IPS-18c (cell line): ENCODE measurements around the gene NLGN2.

Source experiments
- H3K4me3 ChIP-seq: 2 replicates; pipeline ENCODE4 v1.7.0; 2013; ENCODE audit warnings: low read depth, mild to moderate bottlenecking, low read length, moderate library complexity; ENCODE audit not compliant: insufficient read depth
- H3K9me3 ChIP-seq: one replicate; pipeline ENCODE4 v1.6.1; 2013; ENCODE audit warnings: mild to moderate bottlenecking, low read length, moderate library complexity; ENCODE audit not compliant: control insufficient read depth, insufficient read depth

The NLGN2 gene

DNA sequence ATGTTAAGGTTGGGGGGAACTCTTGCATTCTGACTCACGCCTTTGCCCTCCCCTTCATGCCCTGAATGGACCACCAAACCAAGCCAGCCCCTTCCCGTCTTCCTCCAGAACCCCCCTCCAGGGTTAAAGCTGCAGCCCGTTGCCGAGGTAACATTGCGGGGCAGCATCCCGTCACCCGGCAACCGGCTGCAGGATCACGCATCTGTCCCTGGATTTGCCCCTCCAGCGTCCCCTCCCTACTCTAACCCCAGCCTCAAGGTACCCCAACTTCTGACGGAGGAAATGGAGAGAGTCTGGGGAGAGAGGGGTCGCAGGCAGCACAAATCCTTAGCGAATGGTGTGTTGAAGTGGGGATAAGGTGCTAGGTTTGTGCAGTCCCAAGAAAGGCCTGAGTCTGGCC is 563 bp upstream of the NLGN2 start:
- no peaks in the 10 kb centered on the region for H3K9me3 ChIP-seq
- no peak overlapping the region; the same call in 1 of the 2 replicates for H3K4me3 ChIP-seq

DNA sequence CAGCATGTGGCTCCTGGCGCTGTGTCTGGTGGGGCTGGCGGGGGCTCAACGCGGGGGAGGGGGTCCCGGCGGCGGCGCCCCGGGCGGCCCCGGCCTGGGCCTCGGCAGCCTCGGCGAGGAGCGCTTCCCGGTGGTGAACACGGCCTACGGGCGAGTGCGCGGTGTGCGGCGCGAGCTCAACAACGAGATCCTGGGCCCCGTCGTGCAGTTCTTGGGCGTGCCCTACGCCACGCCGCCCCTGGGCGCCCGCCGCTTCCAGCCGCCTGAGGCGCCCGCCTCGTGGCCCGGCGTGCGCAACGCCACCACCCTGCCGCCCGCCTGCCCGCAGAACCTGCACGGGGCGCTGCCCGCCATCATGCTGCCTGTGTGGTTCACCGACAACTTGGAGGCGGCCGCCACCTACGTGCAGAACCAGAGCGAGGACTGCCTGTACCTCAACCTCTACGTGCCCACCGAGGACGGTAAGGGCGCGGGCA is 645 bp downstream of the NLGN2 start:
- Histone ChIP-seq H3K9me3 (no peaks in the 10 kb centered on the region), H3K4me3 (peak overlapping the region; percentile 20; the same call in 1 of the 2 replicates)

DNA sequence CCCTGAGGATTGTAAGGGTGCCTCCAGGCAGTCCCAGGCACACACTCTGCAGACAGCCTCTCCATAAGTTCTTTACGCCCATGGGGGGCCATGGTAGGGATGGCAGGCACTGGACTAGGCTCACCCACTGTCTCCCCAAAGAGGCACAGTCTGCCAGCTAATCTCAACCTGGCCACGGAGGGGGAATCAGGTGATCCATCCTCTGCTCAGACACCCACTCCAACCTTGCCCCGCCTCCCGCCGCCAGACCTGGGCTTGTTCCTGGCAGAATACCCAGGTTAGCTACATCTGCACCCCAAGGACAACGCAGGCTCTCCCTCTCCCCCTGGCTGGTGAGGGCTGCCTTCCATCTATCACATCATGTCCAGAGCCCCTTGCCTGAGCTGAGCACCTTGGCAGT is 1.2 kb downstream of the NLGN2 start:
- H3K9me3 ChIP-seq: no peaks in the 10 kb centered on the region
- 0 out of 2 replicates have a peak overlapping the region, but pooled peaks have one; percentile 20 for H3K4me3 ChIP-seq

DNA sequence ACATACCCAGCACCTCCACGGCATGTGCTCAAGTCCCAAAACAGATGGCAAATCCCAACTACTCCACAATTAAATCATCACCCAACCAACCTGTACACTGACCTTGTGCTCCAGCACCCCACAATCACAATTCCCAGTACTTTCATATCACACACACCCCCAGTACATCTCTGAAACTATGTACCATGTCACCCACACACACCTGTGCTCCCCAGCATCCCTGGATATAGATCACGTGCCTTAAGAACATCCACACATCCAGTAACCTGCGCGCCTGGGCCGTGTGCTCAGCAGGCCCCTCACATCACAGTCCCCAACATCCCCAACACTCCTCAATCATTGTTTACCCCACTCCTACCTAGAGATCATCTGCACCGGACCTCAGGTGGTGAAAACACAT is 2.1 kb downstream of the NLGN2 start:
- Histone ChIP-seq H3K4me3 (no peak overlapping the region), H3K9me3 (no peaks in the 10 kb centered on the region)

DNA sequence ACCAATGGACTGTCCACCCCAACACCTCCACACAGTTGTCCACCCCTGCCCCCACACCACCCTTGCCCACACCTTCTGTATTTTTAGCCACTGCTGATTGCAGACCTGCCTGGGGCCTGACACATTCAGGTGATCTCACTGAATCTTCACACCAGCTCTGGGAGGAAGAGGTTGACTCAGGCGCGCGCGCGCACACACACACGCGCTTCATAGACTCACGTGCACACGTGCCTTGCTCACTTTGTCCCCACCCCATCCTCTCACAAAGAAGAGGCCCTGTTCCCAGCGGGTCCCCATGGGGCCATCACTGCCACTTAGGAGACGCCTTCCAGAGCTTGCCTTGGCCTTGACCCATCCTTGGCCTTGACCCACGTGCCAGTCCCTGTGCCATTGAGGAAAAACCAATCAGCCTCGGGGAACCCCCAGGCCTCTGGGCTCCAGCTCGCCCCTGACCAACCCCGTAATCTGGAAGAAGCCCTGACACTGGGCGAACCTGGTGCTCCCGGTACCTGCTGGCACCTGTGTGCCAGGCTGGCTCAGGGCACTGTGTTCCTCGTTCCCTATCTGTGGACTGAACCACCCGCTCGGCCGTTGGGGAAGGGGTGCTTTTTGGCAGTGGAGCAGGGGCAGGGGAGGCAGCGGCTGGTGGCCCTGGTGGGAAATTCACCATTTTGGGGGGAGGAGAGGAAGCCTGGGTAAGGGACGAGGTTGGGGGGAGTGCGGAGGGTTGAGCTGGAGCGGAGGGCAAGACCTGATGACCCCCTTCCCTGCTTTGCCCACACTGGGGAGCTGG is 3.2 kb downstream of the NLGN2 start:
- Histone ChIP-seq H3K4me3 (no peak overlapping the region), H3K9me3 (no peaks in the 10 kb centered on the region)

GRCh38 chr17:7411427-7411750 is 3.7 kb downstream of the NLGN2 start:
- H3K4me3 ChIP-seq: no peak overlapping the region

DNA sequence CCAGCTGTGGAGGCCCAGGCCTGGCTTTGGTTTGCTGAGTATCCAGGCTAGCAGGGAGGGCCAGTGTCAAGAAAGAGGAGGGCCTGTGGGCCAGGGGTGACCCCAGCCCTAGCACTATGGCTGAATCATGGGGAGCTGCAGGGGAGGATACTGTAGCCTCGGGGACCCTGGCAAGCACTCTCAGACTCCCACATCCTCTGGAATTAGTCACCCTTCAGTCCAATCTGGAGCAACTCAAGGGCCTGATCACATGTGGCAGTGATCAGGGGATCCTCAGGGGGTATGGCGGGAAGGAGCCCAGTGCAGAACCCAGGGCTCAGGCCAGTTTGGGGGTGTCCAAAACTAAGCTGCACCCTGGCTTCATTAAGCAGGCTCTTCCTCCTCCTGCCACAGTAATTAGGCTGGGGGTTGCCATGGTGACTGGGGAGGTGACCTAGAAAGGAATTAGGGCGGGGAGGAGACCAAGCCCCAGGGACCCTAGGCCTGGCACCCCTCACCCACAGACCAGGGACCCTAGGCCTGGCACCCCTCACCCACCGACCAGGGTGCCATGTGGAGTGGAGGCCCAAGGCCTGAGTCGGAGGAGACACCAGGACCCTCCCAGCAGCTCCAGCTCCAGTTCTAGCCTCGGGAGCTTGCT is 5.8 kb downstream of the NLGN2 start:
- H3K4me3 ChIP-seq: no peak overlapping the region
- no peaks in the 10 kb centered on the region for H3K9me3 ChIP-seq

More at GRCh38 chr17:7411427-7411750, 3.7 kb downstream of the NLGN2 start:
- no peaks in the 10 kb centered on the region for H3K9me3 ChIP-seq

- Histone ChIP-seq H3K4me3 (no peak overlapping the region), H3K9me3 (no peaks in the 10 kb centered on the region)
These were observed 7.2 kb downstream of the NLGN2 start for GRCh38 chr17:7414837-7415236.

GRCh38 chr17:7415784-7416183 is 8.1 kb downstream of the NLGN2 start:
- H3K9me3 ChIP-seq: no peaks in the 10 kb centered on the region

DNA sequence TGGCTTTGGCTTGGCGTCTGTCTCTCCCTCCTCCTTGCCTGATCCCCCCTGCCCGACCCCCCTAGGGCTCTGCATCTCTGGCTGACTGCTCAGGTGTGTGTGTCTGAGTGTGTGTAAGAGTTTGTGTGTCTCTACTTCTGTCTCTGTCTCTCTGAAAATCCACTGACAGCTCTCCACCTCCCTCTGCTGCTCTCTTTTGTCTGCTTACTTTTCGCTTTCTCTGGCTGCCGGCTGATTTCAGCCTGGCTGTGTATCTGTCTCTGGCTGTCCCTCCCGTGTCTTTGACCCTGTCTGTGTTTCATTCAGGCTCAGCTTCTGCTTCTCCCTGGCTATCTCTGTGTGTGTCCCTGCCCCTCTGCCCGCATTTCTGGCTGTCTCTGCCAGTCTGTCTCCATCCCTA is 8.7 kb downstream of the NLGN2 start:
- Histone ChIP-seq H3K9me3 (no peaks in the 10 kb centered on the region), H3K4me3 (no peak overlapping the region)

More at GRCh38 chr17:7415784-7416183, 8.1 kb downstream of the NLGN2 start:
- no peak overlapping the region for H3K4me3 ChIP-seq

DNA sequence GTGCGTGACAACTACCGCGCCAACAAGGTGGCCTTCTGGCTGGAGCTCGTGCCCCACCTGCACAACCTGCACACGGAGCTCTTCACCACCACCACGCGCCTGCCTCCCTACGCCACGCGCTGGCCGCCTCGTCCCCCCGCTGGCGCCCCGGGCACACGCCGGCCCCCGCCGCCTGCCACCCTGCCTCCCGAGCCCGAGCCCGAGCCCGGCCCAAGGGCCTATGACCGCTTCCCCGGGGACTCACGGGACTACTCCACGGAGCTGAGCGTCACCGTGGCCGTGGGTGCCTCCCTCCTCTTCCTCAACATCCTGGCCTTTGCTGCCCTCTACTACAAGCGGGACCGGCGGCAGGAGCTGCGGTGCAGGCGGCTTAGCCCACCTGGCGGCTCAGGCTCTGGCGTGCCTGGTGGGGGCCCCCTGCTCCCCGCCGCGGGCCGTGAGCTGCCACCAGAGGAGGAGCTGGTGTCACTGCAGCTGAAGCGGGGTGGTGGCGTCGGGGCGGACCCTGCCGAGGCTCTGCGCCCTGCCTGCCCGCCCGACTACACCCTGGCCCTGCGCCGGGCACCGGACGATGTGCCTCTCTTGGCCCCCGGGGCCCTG is 9.5 kb downstream of the NLGN2 start:
- Histone ChIP-seq H3K4me3 (no peak overlapping the region), H3K9me3 (no peaks in the 10 kb centered on the region)

DNA sequence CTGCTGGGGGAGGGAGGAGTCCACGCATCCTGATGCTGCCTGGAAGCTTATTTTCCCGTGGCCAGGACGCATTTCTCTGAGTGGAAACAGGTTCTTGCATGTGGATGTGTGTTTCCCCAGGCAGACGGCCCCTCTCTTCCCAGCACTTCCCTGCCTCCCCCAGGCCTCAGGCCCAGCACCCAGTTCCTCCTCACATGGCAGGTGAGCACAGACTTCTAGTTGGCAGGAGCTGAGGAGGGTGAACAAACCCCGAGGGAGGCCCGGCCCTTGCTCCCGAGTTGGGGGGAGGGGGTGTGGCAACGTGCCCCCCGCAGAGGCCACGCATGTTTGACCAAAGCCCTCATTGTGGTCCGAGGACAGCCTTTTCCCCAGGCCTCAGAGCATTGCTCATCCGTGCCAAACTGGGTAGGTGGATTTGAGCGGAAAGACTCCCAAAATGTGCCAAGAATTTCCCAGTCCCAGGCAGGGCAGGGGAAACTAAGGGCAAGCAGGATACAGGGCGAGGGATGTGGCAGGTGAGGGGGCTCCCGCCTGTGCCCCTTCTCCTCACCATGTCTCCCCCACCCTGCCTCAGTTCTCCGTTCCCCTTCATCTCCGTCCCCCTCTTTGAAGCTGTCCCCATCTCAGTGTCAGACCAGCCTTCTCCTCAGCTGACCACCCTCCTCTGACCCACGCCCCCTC is 11.0 kb downstream of the NLGN2 start:
- Histone ChIP-seq H3K9me3 (no peaks in the 10 kb centered on the region), H3K4me3 (no peak overlapping the region; the same call in 1 of the 2 replicates)

GRCh38 chr17:7419819-7420610 is 12.4 kb downstream of the NLGN2 start, which contains the start of gene SPEM1:
Gene SPEM1 (plus strand): TSS chr17:7420324. CDS start chr17:7420385, 61 bp downstream.
- no peak within 1 kb of the TSS for H3K4me3 ChIP-seq

DNA sequence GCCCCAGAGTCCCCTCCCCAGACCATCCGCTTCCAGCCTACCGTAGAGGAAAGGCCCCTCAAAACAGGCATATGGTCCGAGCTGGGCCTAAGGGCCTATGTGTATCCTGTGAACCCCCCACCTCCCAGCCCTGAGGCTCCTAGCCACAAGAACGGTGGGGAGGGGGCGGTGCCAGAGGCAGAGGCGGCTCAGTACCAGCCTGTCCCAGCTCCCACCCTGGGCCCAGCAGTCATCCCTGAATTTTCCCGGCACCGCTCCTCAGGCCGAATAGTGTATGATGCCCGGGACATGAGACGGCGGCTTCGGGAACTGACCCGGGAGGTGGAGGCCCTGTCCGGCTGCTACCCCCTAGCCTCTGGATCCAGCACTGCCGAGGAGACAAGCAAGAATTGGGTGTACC is 13.5 kb downstream of the NLGN2 start:
- Histone ChIP-seq H3K9me3 (no peaks in the 10 kb centered on the region), H3K4me3 (no peak overlapping the region)

More at GRCh38 chr17:7419819-7420610, 12.4 kb downstream of the NLGN2 start, which contains the start of gene SPEM1:
- H3K9me3 ChIP-seq: no peaks in the 10 kb centered on the region

- Histone ChIP-seq H3K9me3 (no peaks in the 10 kb centered on the region), H3K4me3 (no peak overlapping the region)
These were observed 16.0 kb downstream of the NLGN2 start for GRCh38 chr17:7423679-7424078.

- no peaks in the 10 kb centered on the region for H3K9me3 ChIP-seq
- no peak within 1 kb of the TSS for H3K4me3 ChIP-seq
These were observed 17.7 kb downstream of the NLGN2 start, which contains the start of gene SPEM2 for GRCh38 chr17:7425316-7425715. Gene SPEM2 (plus strand): TSS chr17:7425616. CDS start chr17:7425689, 73 bp downstream.

DNA sequence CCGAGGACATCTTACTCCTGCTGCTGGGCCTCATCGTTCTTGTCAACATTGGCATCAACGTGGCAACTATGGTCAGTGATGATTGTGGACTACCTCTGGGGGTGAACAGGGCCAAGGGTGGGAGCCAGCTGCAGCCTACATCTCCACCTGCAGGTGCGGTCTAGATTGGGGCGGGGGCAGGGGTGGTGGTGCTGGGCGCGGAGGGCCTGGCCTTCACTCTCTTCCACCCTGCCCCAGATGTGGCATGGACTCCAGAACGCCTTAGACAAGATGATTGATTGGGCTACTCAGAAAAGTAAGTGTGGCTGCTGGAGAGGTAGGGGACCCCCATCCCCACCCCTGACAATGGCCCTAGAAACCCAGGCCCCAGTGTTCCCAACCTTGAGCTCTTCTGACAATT is 18.1 kb downstream of the NLGN2 start:
- no peak overlapping the region for H3K4me3 ChIP-seq
- H3K9me3 ChIP-seq: no peaks in the 10 kb centered on the region
